ENCODE measurements around the gene MTCL1.

MTCL1 gene

DNA sequence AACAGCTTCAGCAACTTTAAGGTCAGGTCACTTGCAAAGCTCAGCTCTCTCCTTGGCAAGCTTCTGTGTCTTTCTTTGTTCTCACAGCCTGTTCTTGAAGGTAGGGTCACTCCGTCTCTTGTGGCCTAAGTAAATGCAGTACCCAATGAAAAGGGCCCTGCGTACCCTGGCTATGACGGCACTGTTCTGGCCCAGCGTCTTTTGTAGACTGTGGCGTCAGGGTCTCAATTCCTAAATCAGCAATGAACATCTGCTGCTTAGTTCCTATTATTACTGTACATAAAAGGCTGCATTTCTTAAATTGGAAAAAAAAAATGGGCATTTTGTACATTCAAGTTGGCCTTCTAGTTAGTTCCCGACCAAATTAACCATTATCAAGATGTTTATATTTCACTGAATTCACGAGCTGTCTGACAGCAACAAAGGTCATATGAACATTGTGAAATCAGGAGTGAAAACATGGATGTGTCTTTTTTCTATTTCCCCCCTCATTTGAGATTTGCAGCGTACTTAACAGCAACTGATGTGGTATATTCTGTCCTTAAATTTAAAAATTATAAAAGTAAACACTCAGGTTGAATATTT is 17.0 kb upstream of the MTCL1 start:
- no peak for DNase-seq

DNA sequence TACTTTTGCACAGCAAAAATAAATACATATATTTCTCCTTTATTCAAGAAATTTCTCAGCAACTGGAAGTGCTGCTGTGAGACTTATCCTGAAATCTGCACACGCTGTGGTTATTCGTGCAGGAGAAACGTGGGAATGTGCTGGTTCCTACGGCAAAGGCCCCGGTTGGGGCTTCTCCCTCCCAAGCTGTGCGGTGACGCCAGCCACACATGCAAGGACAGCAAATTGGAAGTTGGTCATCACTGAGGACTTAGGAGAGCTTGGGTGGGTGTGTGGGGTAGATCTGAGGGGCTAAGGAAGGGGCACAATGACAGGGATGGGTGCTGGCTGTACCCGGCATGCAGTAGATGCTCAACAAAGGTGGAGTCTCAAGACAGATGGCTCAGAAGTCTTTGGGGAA is 16.5 kb upstream of the MTCL1 start:
- no peak for DNase-seq

DNA sequence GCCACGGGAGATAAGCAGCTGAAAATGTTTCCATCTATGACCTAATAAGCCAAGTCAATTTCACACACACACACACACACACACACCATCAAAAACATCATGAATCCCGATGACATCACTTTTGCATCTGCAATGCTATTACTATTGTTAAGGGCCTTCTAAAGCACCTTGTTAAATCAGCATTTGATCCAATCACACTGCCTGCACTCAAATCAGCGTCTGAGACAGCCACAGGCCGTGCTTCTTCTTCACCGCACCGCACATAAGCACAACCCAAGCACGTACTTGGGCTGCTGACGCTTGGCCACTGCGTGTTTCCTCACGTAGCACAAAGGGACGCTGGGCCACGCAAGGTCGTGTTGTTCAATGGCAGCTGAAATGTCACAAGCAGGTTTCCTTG is 15.8 kb upstream of the MTCL1 start:
- DNase-seq = no peak

DNA sequence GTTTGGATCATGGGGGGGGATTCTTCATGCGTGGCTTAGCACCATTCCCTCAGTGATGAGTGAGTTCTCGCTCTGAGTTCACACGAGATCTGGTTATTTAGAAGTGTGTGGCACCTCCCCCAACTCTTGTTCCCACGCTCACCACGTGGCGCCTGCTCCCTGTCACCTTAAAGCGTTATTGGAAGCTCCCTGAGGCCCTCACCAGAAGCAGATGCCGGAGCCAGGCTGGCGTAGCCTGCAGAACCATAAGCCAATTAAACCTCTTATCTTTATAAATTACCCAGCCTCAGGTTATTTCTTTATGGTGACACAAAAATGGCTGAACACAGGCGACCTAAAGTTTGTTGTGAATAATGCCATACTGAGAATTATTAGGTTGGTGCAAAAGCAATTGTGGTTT is 10.5 kb upstream of the MTCL1 start:
- DNase-seq = no peak

DNA sequence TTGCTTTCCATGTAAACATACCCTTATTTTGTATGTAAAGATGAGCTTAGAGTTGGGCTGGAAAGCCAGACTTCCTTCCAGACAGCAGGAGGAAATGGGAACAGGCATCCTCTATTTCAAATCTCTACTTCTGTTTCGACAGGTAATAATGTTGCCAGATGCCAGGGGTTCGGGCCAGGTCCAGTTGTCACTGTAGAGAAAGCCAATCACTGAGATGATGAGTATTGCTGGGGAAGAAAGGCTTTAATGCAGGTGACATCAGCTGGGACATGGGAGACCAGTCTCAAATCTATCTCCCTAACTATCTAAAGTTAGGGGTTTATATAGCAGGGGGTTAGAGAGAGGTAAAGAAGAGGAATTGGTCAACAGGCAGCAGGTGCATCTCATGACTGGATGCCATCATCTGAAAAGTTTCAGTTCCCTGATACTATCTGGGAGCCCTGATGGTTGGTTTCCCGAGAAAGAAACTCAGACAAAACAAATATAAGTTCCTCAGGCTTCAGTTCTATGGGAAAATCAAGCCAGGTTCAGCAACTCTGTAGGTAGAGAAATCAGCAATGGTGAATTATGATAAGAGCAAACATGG is 9.3 kb upstream of the MTCL1 start:
- no peak for DNase-seq

- DNase-seq = peak; percentile 21
Observed at GRCh38 chr18:8696749-8697211, 8.6 kb upstream of the MTCL1 start.

DNA sequence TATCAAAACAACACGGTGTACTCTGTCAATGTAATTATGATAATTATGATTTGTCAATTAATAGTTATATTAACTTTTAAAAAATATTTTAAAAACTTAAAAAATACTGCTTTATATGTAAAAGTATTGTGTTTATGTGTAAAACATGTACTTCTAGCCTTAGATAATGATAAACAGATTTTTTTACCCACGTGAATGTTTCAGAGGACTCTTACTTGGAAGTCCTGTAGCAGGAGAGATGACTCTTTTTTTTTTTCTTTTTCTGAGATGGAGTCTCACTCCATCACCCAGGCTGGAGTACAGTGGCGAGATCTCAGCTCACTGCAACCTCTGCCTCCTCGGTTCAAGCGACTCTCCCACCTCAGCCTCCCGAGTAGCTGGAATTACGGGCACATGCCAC is 6.2 kb upstream of the MTCL1 start:
- no peak for DNase-seq

- no peak for DNase-seq
Observed at GRCh38 chr18:8699948-8700347, 5.4 kb upstream of the MTCL1 start.

GRCh38 chr18:8701546-8702118 is 3.7 kb upstream of the MTCL1 start:
- no peak for DNase-seq

DNA sequence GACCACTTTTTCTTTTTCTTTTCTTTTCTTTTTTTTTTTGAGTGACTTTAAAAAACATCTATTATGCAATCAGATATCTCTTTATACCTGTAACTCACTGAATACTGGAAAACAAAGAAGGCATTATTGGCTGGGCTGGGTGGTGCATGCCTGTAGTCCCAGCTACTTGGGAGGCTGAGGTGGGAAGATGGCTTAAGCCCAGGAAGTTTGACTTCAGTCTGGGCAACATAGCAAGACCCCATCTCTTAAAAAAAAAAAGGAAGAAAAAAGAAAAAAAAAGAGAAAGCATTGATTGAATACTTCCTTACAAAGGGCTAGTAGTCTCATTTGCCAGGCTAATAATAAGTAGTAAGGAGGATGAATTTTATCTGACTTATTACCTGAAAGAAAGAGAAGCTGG is 2.7 kb upstream of the MTCL1 start:
- no peak for DNase-seq

DNA sequence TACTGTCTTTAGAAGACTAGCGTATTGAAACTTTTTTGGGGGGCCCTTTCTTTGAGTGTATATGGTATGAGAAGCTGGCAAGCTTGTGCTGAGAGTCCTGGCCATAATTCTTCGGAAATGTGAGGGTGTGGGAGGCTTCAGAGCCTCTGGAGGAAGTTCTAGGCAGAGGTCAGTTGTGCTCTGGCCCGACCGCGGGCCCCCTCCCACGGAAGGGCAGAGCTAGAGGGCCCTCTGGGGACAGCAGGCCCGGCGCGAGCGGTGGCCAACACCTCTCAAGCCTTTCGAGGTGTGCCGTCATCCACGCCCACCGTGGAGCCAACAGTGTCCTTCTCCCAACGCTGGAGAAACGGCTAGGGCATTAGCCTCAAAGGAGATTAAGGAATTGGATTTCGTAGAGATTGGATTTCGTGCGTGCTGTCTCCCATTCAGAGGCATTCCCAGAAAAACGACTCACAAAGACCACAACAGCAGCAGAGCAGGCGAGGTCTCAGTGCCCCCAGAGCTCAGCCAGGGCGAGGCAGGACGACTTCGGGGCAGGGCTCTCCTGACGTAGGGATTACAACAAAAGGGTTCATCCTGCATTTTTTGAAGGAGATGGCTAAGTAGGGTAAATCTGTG is 2.2 kb upstream of the MTCL1 start:
- DNase-seq = no peak

GRCh38 chr18:8703781-8704301 is 1.5 kb upstream of the MTCL1 start:
- DNase-seq = no peak

DNA sequence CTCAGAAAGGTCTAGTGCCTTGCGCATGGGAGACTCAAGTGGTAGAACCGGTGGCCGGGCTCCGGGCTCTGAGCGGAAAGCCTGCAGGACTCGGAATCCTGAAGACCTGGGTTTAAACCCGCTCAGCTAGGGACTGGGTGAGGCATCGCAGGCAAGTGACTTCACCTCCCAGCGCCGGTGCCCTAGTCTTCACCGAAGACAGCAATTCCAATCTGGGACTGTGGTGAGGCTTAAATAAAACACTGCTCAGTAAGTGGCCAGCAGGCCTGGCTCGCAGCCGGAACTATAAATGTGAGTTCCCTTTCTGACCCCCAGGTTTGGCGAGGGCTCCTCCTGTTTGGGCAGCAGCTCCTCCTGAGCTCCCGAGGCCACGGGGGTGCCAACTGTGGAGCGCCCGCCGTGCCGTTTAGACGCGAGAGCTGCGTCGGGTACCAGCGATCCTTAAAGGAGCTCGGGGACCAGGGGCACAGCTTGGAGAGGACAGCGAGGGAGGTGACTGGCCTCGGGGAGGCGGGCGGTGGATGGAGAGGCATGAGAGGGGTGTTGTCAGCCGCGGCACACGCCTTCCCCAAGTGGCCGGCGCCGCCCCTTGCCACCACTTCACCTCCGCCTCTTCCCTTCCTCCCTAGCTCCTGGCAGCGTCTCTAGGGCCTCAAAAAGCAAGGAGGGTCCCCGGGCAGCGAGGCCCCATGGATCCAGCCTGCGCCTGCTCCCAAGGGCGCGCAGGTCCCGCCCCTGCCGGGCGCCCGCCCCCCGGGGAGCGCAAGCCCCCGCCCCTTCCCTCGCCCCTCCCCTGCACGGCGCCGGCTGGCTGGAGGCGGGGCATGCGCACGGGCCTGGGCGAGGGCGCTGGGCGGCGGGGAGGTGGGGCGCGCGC is 757 bp upstream of the MTCL1 start:
- DNase-seq = peak; percentile 53

- no peak for DNase-seq
Observed at GRCh38 chr18:8705961-8706790, 820 bp downstream of the MTCL1 start.

- DNase-seq = peak; percentile 38
Observed at GRCh38 chr18:8706791-8707555, 1.6 kb downstream of the MTCL1 start.

DNA sequence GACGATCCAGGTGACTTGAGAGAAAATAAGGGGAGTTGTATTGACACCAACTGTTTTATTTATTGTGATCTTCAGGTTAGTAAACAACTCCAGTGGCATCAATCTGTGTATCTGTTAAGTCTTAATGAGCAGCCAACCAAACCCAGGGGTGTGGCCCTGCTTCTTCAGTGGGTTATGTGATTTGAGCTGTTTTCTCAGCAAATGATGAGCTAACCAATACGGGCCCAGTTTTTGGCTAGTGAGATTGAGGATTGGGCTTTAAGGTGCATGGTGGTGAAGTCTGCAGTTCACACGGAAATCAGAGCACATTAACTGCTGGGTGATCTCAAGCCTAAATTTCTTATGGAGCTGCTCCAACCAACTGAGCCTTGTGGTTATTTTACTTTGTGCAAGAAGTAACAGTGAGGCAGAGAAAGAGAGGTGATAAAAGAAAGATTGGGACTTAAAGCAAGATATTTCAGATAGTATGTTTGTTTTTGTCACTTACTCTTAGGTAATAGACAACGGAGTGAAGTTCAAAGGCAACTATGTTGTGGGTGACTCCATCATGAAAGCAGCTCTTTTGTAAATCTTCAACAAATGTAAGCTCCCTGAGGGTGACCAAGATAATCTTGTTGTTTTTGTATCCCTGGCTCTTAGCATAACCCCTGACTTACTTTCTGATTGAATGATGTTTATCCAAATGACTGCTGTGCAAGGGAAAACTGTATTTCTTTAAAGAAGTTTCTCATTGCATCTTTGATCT is 2.4 kb downstream of the MTCL1 start:
- no peak for DNase-seq

- DNase-seq = no peak
Observed at GRCh38 chr18:8708670-8709069, 3.3 kb downstream of the MTCL1 start.

GRCh38 chr18:8709248-8710059 is 4.1 kb downstream of the MTCL1 start:
- no peak for DNase-seq

- no peak for DNase-seq
Observed at GRCh38 chr18:8711736-8712135, 6.4 kb downstream of the MTCL1 start.

- DNase-seq = no peak
Observed at GRCh38 chr18:8713691-8714090, 8.3 kb downstream of the MTCL1 start.

Measured in NCI-H526 treated with DMSO at 0.1 percent for 48 hours (cell line).